ENCODE data around the gene ZMYND8.
"Not testable (repeated sequence)": the region's sequence is repeated elsewhere in the genome, so short reads cannot be mapped to it uniquely, and the experiment has no call there.

Gene ZMYND8

DNA sequence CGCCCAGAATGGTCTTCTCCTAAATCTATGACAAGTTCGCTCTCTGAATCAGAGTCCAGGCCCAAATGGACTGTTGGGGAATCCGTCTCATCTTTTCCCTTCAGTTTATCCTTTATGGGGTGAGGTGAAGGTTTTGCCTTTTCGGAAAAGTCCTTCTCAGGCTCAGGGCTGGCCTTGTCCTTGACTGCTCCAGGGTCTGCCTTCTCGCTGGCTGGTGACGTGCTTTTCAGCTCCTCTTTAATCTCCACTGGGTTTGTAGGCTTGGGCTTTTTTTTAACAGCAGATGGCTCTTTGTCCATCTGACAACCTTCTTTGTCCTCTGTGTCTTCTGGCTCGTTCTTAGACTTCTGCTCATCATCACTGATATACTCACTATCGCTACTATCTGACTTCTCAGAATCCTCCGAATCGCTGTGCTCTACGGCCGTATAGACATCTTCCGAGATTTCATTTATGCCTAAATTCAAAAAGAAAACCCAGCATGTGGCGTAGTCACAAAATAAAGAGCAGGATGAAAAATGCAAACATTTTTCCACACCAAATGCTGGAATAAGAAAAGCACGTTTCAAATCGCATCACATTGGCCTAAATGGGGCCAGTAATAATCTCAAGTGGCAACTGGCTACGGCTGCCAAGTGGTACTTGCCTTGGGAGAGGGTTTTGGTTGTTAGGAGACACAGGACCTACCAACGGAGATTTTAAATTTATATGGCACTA is 110.3 kb downstream of the ZMYND8 start:
- DNase-seq (ENCODE audit: low read depth, low spot score): no peak

DNA sequence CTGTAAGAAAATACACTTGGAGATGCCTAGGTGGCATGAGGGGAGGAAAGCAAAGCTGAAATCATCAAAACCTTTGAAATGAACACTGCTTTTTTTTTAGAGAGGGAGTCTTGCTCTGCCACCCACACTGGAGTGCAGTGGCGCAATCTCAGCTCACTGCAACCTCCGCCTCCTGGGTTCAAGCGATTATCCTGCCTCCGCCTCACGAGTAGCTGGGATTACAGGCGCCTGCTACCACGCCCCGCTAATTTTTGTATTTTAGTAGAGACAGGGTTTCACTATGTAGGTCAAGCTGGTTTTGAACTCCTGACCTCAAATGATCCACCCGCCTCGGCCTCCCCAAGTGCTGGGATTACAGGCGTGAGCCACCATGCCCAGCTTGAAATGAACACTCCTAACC is 111.3 kb downstream of the ZMYND8 start:
- not testable (repeated sequence) for DNase-seq (ENCODE audit: low read depth, low spot score)

DNA sequence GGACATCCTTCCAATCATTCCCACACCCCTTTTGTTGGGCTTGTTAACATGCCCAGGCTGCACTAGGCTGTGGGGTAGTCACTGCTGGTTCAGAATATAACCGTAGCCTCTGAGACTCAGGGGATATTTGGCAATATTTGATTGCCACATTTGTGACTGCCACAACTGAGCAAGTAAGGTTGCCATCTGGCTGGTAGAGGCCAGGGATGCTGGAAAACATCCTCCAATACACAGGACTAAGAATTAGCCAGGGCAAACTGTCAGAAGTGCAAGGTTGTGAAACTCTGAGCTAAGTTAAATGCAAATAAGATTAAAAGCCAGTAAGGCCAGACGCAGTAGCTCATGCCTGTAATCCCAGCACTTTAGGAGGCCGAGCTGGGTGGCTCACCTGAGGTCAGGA is 112.0 kb downstream of the ZMYND8 start:
- DNase-seq (ENCODE audit: low read depth, low spot score): no peak

DNA sequence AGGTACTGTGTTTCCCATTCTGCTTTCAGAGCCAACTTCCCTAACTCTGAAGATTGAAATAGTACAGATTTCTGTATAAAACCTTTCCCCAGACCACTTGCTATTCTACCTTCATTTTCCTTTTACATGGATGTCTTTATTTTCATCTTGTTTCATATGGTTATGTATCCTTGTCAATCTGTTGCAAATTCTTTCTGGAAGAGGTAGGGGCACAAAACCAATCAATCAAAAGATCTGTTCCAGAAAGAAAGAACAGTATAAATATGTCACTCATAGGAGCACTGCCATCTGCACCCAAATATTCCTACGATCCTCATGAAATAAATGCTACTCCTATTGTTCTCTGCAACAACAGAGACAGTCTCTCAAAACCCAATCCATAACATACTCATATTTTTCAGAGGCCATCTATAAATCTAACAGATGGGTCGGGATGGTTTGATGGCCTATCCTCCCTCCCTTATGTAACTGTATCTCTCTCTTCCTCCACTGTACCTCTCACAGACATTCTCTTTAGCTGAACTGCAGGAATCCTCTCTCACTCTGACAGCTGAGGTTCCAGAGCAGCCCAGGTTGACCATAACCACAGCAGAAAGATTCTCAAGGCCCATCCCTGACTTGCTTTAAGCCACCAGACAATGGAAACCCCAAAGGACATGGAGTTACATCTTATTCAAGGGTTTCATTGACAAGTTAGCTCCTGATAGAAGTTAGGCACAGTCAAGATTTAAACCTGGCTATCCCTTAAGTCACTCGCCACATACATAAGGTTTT is 112.8 kb downstream of the ZMYND8 start:
- no peak for DNase-seq (ENCODE audit: low read depth, low spot score)

DNA sequence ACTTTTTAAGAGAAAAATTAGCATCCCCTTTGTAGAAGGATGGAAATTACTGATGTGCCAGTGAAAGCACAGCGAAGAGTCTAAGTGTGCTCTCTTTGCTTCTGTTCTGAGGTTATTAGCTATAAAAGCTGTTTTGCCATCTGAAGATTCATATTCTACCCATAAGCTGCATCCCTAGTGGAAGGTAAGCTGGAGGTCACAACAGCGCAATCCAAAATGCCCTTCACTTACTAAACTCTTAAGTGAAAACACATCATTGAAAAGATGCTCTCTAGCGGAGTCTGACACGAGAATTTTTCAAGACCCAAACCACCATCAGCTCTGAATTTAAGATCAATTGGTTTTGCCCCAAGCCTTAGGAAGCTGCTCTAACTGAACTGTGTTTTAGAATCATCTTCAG is 113.5 kb downstream of the ZMYND8 start:
- no peak for DNase-seq (ENCODE audit: low read depth, low spot score)

DNA sequence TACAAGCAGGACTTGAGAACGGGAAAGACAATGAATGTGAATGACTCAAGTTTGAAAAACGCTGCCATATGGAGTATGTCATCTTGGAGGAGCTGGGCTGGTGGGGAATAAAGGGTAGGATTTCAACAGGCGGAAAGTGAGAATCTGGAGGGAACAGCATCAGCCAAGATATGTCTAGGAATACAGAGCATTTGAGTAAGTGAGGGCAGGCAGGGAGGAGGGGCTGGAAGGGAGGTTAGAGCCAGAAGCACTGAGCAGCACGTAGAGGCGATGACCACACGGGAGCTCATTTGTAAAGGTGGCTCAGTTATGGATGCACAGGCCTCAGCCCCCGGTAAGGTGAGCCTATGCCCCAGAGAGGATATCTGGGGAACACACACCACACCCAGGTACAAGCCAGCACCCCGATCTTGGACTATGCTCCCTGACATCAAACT is 115.1 kb downstream of the ZMYND8 start:
- no peak for DNase-seq (ENCODE audit: low read depth, low spot score)

DNA sequence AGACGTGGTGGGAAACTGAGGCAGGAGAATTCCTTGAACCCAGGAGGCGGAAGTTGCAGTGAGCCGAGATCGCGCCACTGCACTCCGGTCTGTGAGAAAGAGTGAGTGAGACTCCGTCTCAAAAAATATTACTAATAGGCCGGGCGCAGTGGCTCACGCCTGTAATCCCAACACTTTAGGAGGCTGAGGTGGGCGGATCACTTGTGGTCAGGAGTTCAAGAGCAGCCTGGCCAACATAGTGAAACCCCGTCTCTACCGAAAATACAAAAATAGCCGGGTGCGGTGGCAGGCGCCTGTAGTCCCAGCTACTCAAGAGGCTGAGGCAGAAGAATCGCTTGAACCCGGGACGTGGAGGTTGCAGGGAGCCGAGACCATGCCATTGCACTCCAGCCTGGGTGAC is 116.4 kb downstream of the ZMYND8 start:
- not testable (repeated sequence) for DNase-seq (ENCODE audit: low read depth, low spot score)

DNA sequence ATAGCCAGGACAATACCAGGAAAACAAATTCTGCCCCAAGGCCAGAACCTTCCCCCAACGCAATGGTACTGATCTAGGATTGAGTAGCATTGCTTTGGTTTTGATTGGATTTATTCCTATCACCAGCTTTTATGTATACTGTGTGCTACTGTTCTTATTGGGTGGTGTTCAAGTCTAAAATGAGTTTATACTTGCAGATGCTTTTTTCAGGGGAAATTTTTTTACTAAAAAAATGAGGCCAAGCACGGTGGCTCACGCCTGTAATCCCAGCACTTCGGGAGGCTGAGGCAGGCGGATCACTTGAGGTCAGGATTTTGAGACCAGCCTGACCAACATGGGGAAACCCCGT is 116.8 kb downstream of the ZMYND8 start:
- no peak for DNase-seq (ENCODE audit: low read depth, low spot score)

DNA sequence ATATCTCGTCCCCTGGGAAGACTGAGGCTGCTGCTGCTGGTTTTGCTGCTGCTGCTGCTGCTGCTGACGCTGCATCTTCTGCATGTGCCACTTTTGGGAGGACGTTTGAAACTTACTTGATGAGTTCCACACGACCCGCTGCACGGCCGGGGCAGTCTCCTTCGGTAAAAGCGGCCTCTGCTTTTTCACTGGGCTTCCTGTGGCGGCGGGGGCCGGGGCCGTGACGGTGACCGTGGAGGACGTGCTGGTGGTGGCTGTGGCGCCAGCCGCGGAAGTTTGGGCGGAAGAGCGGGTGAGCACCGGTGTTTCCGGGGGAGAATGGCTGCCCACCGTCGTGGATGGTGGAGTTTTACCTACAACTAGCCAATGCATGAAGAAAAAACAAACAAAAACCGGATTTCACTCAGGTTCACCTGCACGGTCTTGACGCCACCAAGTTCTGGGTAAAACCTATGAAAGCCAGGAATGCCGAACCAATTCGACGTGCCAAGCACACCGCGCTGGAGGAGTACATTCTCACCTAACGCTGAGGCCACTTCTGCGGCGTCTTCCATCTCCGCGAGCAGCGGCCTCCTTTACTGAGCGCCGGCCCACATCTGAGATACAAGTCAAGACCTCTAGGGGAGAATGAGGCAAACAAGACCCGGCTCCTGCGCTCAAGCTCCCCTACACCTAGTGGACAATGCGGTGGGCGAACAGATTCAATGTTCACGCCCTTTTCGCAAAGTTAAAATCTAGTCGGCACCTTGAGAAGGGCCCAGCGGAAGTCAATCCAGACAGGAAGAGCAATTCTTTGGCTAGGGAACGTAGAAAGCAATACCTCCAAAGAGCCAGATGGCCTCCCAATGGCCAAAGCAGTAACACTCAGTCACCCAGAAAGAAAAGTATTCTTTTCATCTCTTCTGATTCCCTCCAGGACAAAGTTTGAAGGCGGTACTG is 117.5 kb downstream of the ZMYND8 start:
- no peak for DNase-seq (ENCODE audit: low read depth, low spot score)

DNA sequence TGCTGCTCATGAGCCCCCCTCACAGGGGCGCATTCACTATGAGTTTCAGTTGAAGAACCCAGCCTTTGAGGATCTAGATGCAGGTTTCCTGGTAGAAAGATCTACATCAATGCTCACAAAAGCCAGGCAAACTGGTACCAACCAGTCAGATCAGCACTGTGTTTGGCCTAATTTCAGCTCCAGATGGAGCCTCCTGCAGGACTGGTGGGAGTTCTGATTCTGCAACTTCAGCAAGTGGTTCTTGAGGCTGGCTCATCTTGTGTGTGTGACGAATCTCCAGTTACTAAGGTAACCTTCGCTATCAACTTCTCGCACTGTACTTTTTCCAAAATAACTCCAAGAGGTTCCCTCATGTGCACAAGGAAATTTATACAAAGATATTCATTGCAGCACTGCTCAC is 118.8 kb downstream of the ZMYND8 start:
- DNase-seq (ENCODE audit: low read depth, low spot score): no peak

DNA sequence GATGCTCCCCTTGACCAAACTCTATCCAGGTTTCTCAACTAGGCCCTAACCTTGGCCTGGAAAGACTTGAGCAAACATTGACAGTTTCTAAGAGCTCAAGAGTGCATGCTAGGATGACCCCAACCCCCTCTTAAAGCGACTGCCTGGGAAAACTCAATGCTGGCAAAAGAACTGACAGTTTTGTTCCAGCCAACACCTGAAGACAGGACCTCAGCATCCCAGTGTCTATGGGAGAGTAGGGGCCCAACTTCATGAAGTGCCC is 119.9 kb downstream of the ZMYND8 start:
- DNase-seq (ENCODE audit: low read depth, low spot score): no peak

DNA sequence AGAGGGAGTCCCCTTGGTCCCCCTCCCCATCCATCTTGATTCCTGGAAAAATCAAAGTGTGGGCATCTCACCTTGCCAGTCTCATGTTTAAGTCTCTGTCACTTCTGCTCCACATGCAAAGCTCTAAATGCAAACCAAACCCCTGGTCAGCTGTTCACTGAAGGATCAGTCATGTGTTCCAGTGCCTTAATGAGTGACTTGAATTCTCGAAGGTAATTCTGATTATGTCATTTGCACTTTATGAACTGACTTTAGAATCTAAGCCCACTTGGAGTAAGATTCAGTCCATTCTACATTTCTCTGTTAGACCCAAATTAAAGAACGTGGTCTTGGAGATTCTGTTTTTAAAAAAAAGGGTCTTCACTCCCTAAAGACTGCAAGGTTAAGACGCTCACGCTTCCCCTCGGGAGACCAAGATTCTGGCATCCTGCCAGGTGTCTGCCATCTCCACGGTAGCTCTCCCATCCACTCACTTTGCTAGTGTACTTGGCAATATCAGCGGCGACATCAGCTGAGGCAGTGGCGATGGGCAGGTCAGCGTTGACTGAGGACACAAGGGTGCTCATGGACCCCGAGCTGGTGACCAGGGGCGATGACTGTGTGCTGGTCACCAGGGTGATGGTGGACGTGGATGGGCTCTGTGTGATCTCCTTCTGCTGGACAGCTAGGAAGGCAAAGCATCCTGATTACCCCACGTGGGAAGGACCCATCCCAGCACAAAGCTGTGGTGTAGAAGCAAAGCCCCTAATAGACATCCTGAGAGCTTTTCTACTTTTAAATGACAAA is 120.5 kb downstream of the ZMYND8 start:
- DNase-seq (ENCODE audit: low read depth, low spot score): no peak

DNA sequence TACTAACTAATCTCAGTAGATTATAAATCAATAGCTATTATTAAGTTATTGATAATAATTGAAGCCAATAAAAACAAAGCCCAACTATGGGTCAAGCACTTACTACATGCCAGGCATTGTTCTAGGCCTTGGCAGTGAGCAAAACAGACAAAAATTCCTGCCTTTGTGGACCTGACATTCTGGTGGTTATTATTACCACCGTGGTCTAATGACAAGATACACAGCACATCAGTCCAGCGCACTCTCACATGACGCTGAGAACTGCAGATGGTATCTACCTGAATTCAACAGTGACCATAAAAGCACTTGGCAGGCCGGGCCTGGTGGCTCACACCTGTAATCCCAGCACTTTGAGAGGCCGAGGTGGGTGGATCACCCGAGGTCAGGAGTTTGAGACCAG is 121.4 kb downstream of the ZMYND8 start:
- DNase-seq (ENCODE audit: low read depth, low spot score): no peak

DNA sequence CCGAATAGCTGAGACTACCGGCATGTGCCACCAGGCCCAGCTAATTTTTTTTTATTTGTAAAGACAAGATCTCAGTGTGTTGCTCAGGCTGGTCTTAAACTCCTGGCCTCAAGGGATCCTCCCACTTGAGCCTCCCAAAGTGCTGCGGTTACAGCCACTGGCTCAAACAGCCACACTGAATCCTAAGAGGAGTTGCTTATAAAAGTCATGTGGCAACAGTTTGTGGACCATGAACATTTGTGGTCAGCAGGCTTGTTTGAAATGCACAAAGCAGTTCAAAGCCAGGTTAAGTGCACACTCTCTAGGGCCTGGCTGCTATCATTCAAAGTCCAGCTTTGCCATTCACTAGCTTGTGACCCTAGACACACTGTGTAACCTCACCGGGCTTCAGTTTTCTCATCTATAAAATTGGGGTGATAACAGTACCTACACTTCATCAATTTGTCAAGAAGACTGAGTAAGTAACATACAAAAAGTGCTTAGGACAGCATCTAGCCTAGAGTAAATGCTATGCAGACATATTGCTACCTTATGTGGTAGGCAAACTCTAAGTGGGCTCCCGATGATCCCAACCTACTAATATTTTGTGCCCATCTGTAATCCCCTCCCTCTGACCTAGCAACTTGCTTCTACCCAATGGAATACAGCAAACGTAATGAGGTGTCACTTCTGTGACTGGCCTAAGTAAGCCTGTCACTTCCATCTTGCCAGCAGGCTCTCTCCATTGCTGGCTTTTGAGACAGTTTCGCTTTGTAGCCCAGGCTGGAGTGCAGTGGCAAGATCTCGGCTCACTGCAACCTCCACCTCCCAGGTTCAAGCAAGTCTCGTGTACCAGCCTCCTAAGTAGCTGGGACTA is 122.9 kb downstream of the ZMYND8 start:
- DNase-seq (ENCODE audit: low read depth, low spot score): no peak

DNA sequence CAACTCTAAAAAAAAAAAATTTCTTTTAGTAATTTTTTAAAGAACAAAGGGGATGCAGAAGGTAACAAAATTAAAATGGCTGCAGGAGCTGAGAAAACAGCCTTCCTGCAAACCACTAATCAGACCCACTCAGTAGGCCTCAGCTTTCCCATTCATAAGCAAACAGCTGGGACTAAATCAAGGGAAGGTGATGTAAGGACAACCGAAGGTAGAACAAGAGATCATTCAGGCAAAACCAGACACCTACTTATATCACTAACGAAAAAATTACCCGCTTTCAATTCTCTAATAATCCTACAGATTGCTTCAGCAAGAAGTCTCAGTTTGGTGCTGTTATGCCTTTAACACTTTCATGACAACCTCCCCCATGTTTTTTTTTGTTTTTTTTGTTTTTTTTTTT is 124.0 kb downstream of the ZMYND8 start:
- no peak for DNase-seq (ENCODE audit: low read depth, low spot score)

DNA sequence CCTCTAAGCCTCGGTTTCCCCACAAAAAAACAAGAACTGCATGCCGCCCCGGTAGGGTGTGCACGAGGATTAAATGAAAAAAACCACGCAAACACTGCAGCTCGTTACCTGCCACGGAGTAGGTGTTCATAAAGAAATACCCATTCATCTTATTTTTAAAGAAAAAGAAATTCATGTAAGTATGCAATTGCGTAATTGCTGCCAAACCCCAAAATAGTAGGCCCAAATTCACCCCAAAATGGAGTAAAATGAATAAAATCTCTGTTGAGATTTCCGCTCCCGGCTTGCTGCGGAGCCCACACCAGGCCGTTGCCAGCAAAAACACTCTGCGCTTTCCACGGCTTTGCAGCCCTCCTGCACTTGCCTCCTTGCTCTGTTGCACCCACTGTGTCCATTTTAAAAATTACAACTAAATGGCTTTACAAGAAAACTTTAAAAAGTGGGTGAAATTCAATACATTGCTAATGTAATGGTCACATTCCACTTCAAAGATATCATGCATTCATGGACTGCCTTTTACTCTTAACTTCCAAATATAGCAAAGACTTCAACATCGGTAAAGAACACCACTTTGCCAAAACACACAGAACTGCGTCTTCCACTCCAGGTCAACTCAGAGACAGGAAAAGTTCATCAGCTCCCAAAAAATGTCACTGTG is 125.0 kb downstream of the ZMYND8 start:
- no peak for DNase-seq (ENCODE audit: low read depth, low spot score)

DNA sequence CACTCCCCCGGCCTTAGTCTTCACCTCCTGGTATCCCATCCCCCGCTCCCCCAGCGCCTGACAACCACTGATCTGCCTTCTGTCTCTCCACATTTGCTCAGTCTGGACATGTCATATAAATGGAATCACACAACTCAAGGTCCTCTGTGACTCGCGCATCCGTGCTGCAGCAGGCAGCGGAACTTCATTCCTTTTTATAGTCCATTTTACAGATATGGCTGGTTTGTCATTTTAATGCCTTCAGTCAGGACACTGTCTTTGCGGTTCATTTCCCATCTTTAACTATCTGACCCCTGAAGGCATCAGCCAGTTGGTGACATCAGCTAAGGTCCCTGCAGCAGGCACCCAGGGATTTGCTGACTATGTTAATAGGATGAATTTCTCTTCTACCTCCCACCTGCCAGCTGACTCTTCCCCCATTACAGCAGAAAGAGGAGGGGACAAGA is 125.7 kb downstream of the ZMYND8 start:
- DNase-seq (ENCODE audit: low read depth, low spot score): no peak

DNA sequence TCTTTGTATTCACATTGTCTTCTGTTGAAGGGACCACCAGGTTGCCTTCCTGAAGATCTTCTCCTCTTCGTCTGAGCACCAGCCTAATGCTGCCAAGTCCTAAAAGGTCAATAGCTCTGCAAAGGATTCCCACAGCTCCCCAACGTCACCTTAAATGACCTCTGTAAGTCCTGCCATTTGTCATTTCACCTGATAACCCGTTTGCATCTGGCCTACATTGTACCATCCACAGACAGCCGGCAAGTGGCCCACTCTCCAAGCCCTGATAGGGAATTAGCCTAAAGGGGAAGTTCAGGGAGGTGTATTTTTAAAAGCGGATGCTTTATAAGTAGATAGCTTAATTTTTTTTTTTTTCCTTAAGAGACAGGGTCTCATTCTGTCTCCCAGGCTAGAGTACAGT is 127.8 kb downstream of the ZMYND8 start:
- no peak for DNase-seq (ENCODE audit: low read depth, low spot score)

DNA sequence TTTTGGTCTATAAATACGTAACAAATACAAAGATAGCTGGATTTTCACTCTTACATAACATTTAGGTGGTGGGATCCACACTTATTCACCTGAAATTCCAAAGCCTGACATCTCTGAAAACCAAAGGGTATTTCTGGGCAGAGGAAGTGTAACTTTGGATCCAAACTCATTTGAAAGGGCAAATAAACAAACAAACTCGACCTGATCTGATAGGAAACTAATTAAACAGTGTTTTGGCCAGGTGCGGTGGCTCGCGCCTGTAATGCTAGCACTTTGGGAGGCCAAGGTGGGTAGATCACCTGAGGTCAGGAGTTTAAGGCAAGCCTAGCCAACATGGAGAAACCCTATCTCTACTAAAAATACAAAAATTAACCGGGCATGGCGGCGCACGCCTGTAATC is 128.9 kb downstream of the ZMYND8 start:
- DNase-seq (ENCODE audit: low read depth, low spot score): no peak

DNA sequence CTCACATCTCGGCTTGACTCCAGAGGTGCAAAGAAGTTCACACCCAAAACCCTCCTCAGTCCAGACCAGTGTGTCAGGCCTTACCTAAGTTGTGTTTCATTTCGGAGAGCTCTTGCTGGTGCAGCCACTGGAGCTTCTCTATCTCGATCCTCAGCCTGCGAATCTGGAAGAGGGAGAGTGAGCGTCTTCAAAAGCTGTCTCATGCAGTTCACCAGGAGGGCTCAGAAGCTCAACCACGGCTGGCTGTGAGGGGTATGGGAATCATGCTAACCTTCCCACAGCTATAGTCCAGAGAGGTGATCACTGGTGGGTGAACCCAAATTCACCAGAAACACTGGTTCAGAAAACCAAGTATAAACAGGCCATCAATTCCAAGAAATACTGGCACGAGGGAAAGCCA is 129.4 kb downstream of the ZMYND8 start:
- DNase-seq (ENCODE audit: low read depth, low spot score): no peak
